Measurements from ENCODE around the gene UBE4A. TPM values are rescaled to one million over a fixed set of nuclear protein-coding genes. Genes with fewer than 3 reads are reported as not detected.

UBE4A gene
- total and polyA plus RNA-seq, 2 donors (not counting 3 experiments of a cell fraction or from before 2014, with no cell fraction given), result 13.3 to 40.2 TPM

GRCh38 chr11:118379497-118379896, 20.1 kb downstream of the UBE4A start:
- CTCF ChIA-PET, result interaction anchor here (1.1 to 2.1 kb wide), 4 partner anchors 84 to 181 kb away, joined by 3 to 9 read pairs (median 4); no protein-coding TSS in a partner anchor
- no peak for FAIRE-seq
- intact Hi-C loops (cut with micrococcal nuclease), result no loop called here

More at GRCh38 chr11:118379497-118379896, 20.1 kb downstream of the UBE4A start:
- peaks cover 23 to 36% of the 10 kb centered on the region in 2 experiments for H3K36me3 ChIP-seq (ENCODE audit: control insufficient read depth in 2 of 2, extremely low read depth in 1 of 2, insufficient read depth in 2 of 2, low read length in 2 of 2)
- no peaks in the 10 kb centered on the region for H3K27me3 ChIP-seq (ENCODE audit: control insufficient read depth in 2 of 2, insufficient read depth in 2 of 2, low read length in 2 of 2)
- POLR2A ChIA-PET, result no interaction called here
- no peaks in the 10 kb centered on the region for H3K9me3 ChIP-seq (replicated peaks; ENCODE audit: control insufficient read depth, insufficient read depth, low read length)
- DNase-seq (ENCODE audit: low read depth, low spot score), result no peak
- no peaks in the 10 kb centered on the region for H3K4me1 ChIP-seq (ENCODE audit: control insufficient read depth, extremely low read depth, insufficient read depth, low read length)
- no peak overlapping the region for H3K9ac ChIP-seq (replicated peaks; ENCODE audit: extremely low read depth, insufficient read depth, low read length)
- no peak overlapping the region for H3K4me2 ChIP-seq (ENCODE audit: insufficient read depth, low read length)
- dilution Hi-C loops (cut with MboI; ENCODE audit: extremely low pct_ligation_motif_present, low sequenced_read_pairs), result loop anchor here (25.0 kb wide), 1 partner anchor 108 kb away; no protein-coding TSS in a partner anchor
- no peak overlapping the region for H2AFZ ChIP-seq (ENCODE audit: low read depth, low read length)
- no peaks in the 10 kb centered on the region for H3K79me2 ChIP-seq (ENCODE audit: control insufficient read depth, insufficient read depth, low read length)
- no peak overlapping the region for H3K4me3 ChIP-seq (replicated peaks in 1 of 3; ENCODE audit: insufficient read depth in 1 of 3, low read depth in 1 of 3, low read length in 3 of 3)
- BruUV-seq (replicated peaks), result no TSS peak
- no peaks in the 10 kb centered on the region for H3K9me1 ChIP-seq (replicated peaks; ENCODE audit: control insufficient read depth, extremely low read depth, insufficient read depth, low read length)
- H4K20me1 ChIP-seq (replicated peaks; ENCODE audit: control insufficient read depth, extremely low read depth, insufficient read depth, low read length), result no peaks in the 10 kb centered on the region
- no peak overlapping the region for H3K27ac ChIP-seq (ENCODE audit: insufficient read depth, low read depth, low read length)
- TF ChIP-seq MAX (IDR thresholded peaks at IDR 0.05; ENCODE audit: insufficient read depth, insufficient read length), result no peak
- no peak for TF ChIP-seq GATA2 (IDR thresholded peaks at IDR 0.05; ENCODE audit: insufficient read depth, insufficient read length, low read depth, low read length)
- TF ChIP-seq POLR2AphosphoS5 (IDR thresholded peaks at IDR 0.05; ENCODE audit: insufficient read depth, low read depth, low read length), result no peak
- TF ChIP-seq POLR2A (IDR thresholded peaks at IDR 0.05; ENCODE audit: low read depth, low read length), result no peak
- no peak for TF ChIP-seq CTCF (IDR thresholded peaks at IDR 0.05; ENCODE audit: extremely low read depth in 1 of 2, insufficient read depth in 1 of 2, low read depth in 1 of 2, low read length in 2 of 2)
- no peak for TF ChIP-seq FOS (IDR thresholded peaks at IDR 0.05; ENCODE audit: borderline replicate concordance, insufficient read depth, low read length)
- TF ChIP-seq EZH2 (IDR thresholded peaks at IDR 0.05; ENCODE audit: borderline replicate concordance, low read depth, low read length, severe bottlenecking), result no peak
- no peak for TF ChIP-seq MYC (IDR thresholded peaks at IDR 0.05; ENCODE audit: low read depth, low read length)
- no peak for TF ChIP-seq JUN (IDR thresholded peaks at IDR 0.05; ENCODE audit: borderline replicate concordance, insufficient read depth, insufficient read length, low read depth)

Measured in endothelial cell of umbilical vein (primary cell).